HG02571 (cell line): ENCODE measurements around the gene LRRC47.
A peak's percentile ranks its signal among the peaks of the same experiment; 100 is the strongest.

Experiments used
- ATAC-seq: cut with Tn5 transposase; IDR thresholded peaks from one replicate; pipeline ENCODE4 v1.9.1; 2021; ENCODE audit warnings: mild to moderate bottlenecking, moderate library complexity; ENCODE audit not compliant: unreplicated experiment

LRRC47 gene

DNA sequence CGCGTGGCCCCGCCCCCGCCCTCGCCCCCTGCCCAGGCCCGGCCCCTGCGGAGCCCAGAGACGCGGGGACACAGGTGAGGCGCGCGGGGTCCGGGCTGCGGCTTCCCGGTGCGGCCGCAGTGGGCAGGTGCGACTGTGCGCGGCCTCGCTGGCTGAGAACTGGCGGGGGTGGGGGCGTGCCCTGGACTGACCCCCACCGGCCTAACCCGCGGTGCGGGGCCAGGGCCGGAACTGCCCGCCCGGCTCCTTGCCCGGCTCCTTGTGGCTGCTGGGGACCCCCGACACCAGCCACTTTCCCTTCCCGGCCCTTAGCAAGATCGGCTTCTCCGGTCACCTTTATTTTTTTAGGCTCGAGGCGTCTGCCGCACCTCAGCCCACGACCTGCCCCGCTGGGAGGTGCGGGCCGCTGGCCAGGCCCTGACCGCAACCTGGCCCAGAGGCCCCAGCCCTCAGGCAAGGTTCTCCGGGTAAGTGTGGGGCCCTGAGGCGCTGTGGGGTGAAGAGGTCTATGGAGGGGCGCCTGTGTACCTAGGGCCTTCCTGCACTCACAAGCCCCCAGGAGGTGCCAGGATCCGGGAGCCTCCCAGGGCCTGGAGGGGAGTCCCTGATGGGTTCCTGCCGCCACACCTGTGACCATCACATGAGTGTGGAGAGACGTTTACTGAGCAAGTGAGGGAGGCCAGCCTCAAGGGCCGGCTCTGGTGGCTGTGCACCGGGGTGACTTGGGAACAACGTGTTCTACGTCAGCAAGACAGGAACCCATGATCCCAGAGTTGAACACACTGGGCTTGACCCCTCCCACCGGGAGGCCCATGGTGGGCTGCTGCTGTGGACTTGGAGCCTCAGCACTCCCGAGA, 23.4 kb downstream of the LRRC47 start, which contains the start of gene SMIM1:
Gene SMIM1 (plus strand): TSS at position 35 of the 857 bp plus-strand sequence. CDS start 2,625 bp downstream, outside the sequence.
- ATAC-seq: peak; percentile 13

DNA sequence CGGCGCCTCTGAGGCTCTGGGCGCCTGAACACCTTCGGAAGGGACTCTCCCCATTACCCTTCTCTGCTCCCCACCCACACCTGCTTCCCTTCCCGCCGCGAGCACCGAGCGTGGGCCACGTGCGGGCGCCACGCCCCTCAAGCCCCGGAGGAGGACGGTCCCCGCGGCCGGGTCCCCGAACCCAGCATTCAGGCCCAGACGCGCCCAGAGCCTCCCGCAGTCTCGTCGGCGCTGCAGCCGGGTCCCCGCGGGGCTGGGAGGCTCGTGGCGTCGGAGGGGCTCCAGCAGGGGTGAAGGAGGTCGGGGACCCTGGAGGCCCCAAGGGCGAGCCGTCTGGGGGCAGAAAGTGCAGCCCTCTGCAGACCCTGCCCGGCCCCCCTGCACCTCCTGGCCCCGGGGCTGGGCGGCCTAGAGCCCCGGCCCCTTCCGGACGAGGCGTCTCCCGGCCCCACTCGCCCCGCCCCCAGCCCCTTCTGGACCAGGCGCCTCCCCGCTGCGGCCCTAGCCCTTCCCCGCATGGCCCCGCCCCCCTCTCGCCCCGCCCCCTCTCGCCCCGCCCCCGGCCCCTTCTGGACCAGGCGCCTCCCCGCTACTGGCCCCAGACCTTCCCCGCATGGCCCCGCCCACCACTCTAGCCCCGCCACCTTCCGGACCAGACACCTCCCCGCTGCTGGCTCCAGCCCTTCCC, 24.1 kb downstream of the LRRC47 start:
- ATAC-seq: peak; percentile 48

DNA sequence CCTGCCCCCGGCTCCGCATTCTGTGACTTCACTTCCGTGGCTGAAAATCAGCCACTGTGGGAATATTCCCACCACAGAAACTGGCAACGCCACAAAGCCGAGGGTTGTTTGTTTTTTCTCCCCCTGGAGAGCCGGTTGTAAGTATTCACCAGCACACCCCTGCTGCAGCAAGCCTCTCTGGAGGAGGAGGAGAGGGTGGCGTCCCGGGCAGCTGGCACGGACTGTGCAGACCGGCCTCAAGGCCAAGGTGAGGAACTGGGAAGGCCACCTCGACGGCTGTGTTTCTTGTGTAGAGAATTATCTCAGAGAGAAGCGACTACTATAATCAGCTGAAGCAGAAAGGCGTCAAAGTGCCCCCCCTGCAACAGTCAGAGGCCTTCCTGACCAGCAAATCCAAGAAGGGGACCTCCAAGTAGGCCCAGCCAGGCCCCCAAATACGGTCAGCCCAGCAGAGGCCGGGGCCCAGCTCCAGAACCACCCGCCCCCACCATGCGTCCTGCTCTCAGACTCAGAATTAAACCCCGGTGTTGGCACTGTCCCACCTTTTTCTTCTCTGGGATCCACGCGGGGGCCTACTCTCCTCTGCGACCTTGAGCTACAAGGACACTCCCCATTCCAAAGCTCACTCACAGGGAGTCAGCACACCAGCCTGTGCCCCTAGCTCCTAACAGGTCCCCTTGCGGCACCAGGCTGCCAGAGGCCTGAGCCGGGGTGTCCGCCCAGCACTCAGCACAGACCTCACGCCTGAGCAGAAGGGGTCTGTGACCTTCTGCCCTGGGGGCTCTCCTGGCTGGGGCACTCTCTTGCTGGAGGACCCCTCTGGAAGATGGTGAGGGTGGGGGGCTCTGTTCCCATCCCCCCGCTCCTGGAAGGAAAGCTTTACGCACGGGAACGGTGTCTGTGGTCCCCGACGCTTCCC, 24.9 kb downstream of the LRRC47 start:
- no peak for ATAC-seq

DNA sequence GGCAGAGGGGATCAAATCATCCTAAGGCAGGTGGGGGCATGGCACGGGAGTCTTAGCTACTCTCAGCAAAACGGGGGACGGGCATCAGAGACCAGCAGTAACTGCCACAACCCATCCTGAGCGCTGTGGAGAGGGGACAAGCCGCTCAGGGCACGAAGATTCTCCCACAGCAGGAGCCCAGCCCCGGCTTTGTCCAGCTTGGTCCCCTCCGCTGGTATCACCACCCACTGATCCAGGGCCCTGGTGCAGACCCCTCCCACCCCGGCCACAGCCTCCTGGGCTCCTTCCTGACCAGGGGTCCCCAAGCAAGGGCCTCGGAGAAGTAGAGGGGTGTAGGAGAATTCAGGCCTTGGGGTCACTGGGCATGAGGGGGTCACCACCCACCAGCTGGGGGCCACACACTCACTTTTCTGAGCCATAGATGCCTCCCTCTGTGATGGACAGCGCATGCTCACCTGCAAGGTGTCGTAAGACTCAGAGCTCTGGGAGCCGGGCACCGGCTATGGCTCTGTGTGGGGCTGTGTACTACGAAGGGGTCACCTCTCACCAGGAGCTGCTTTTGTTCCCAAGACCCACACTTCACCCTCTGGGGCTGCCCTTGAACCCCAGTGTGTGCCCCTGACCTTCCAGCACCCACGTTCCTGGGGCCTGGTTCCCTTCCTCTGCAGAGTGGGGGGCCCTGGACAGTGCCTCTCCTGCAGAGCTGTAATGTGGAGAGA, 26.1 kb downstream of the LRRC47 start:
- no peak for ATAC-seq

DNA sequence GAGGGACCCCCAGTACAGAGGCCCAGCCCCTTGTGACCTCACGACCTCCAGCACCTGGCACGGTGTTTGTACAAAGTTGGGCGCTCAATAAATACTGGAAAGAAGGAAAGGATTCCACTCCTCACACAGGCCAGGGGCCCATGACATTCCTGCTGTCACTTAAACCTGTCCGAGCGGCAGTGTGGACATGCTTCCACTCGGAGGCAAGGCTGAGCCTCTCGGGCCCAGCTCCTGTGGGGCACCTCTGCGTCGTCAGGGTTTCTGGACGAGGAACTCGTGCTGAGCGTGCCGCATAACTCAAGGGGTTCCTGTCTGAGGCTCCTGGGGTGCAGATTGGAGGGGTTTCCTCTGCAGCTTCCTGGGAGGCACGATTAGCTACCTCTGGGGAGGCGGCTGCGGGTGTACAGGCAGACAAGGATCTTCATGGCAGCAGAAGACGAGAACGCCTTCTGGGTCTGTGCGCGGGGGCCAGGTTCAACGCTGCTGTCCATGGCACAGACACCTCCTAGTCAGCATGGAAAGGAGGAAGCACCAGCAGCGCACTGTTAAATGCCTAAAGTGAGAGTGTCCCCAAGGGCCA, 27.4 kb downstream of the LRRC47 start:
- no peak for ATAC-seq

DNA sequence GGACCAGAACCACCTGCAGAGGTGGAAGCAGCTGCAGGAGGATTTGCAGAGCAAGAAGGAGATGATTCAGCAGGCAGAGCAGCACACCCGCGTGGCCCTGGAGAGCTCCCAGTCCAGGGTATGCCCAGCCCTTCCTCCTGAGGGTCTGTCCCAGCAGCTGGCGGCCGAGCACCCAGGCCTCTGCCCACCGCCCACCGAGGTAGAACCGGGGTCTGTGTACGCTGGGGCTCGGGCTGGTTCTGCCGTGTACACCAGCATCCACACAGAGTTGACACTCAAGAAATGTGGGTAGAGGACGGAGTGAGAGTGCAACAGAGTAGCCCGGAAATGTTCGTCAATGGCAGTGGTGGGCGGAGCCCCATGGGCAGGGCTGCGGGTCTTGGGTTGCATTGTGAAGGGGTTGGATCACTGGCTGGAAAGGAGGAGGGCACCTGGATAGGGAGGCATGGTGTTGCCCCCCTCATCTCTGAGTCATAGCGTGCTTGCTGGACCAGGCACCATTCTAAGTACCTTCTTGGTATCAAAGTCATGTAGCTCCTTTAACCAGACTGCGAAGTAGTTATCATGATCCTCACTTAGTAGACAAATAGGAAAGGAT, 28.9 kb downstream of the LRRC47 start:
- ATAC-seq: no peak

DNA sequence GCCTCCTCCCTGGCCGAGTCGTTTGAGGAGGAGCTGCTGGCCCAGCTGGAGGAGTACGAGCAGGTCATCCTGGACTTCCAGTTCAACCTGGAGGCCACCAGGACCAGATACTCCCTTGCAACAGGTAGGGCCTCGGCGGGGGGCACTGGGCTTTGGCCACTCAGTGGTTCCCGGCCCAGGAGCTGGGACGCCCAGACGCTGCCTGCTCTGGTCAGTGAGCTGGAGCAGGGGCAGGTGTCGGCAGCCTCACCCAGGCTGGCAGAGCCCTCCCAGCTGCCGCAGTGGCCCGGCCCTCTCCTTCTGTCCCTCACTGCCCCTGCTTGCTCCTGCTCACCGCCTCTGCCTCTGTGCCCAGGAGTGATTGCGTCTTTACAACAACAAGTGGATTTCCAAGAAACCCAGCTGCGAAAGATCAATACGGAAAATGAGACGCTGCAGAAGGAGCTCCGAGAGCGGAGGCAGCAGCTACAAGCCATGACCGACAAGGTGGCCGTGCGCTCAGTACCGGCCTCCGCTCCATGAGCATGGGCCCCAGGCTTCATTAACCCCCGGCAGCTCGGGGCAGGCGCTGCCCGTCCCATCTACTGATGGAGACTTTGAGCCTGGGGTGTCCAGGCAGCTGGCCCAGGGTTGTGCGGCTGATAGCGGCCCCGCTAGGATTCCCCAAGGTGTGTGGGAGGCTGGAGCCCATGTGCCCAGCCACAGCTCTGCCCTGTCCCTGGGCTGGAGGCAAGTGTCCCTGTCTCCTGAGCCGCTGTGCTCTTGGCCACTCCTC, 32.8 kb downstream of the LRRC47 start:
- ATAC-seq: no peak

DNA sequence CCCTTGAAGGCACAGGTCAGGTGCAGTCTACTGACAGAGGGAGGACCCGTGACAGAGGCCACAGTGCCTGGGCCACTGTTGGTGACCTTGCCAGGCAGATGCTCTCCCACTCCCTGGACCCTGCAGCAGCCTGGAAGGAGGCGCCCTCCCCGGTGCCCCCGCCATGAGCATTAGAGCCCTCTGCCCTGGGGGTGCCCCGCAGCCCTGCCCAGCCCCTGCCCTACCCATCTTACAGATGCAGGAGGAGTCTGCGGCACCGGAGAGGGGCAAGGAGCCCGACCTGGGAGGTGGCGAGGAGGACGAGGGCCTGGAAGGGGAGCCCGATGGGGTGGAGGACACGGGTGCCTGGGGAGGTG, 33.4 kb downstream of the LRRC47 start:
- ATAC-seq: no peak

DNA sequence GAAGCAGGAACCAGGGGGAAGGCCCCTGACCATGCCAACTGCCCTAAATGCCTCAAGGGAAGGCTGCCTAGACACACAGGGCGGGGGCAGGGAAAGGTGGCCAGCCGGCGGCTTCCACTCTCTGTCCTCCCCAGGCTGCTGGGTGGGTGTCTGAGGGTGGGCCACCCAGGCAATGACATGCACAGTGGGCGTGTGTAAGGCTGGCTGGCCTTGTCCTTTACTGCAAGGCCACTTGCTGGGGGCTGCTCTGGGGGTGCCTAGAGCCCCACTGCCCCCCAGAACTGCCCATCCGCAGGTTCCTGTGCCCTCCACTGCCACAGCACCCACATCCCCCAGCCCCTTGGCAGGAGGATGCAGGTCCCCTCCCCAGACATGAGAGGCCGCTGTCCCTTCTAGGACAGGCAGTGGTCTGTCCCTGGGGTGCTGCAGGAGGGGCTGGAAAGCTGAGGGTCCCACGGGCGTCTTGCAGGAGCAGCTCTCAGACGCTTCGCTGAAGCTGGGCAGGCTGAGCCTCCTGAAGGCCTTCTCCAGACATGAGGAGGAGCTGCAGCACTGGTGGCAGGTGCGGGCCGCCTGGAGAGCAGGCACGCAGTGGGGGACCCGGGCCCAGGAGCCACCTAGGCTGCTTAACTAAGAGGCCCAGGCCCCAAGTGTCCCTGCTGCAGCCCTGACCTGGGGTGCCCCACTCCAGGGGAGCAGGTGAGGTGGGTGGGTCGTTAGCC, 34.0 kb downstream of the LRRC47 start:
- ATAC-seq: no peak

DNA sequence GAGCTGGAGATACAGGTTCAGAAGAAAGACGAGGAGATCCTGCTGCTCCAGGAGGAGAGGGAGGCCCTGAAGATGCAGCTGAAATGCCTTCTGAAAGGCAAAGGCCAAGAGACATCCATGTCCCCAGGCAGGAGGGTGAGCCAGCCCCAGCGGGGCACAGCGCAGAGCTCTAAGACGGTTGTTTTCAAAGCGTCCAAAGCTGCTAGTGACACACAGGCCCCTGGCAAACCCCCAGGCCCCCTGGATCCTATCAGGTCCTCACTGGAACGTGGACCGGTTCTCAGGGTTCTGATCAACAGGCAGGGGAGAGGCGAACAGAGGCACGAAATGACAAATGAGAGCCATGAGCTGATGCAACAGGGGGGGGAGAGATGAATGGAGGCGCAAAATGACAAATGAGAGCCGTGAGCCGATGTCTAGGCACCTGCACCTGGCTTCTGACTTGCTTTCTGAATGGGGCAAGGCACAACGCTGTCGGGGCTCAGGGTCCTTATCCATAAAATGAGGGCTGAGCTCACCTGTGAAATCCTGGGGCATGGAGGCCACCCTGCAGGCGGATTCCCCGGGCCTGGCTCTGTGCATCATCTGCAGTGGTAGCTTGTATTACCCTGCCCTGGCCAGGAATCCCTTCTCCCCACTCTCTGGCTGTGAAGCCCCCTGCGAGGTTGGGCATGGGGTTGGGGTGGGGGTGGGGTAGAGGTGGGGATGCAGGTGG, 34.8 kb downstream of the LRRC47 start:
- ATAC-seq: no peak

DNA sequence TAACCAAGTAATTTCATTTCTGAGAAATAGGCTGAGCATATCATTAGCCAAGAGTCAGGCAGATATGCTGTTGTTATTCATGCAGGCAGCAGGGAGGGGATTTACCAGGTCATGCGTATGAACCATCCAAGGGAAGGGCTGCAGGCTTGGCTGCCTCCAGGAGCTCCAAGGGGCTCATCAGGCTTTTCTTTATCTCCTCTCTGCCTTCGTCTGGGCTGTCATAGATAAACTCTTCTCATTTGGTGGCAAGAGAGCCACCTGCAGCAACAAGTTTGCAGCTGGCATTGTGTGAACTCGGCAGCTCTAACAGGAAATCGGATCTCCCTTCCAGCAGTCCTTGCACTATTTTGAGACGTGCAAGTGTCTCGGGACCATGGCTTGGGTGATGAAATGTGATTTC, 36.5 kb downstream of the LRRC47 start:
- ATAC-seq: no peak

DNA sequence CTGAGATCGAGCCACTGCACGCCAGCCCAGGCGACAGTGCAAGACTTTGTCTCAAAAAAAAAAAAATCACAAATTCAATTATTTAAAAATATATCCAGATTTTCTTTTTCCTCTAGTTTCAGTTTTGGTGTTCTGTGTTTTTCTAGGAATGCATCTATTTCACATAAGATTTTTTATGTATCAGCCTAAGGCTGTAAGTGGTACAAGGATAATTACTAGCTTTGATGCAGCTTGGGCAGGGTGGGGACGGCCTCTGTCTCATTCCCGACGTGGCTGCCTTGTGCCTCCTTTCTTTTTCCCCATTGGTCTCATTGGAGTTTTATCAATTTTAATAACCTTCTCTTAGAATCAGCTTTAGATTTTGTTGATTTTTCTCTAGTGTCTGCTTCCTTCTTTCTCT, 37.1 kb downstream of the LRRC47 start:
- ATAC-seq: no peak

DNA sequence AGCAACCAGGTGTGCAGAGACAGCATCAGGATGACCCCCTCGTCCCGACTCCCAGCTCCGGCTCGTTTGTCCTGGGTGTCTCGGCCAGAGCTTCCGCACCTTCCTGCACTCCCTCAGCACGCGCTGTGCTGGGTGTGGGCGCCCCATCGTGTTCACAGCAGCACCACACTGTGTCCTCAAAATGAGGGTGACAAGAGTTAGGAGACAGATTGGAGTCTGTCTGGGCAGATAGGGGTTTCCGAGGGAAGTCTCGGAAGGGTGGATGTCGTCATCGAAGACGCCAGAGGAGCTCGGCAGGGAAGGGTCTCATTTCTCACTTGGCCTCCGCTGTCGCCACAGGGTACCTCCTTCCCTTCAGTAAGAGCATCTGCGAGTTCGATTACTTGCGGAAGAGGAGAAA, 39.9 kb downstream of the LRRC47 start:
- ATAC-seq: no peak

DNA sequence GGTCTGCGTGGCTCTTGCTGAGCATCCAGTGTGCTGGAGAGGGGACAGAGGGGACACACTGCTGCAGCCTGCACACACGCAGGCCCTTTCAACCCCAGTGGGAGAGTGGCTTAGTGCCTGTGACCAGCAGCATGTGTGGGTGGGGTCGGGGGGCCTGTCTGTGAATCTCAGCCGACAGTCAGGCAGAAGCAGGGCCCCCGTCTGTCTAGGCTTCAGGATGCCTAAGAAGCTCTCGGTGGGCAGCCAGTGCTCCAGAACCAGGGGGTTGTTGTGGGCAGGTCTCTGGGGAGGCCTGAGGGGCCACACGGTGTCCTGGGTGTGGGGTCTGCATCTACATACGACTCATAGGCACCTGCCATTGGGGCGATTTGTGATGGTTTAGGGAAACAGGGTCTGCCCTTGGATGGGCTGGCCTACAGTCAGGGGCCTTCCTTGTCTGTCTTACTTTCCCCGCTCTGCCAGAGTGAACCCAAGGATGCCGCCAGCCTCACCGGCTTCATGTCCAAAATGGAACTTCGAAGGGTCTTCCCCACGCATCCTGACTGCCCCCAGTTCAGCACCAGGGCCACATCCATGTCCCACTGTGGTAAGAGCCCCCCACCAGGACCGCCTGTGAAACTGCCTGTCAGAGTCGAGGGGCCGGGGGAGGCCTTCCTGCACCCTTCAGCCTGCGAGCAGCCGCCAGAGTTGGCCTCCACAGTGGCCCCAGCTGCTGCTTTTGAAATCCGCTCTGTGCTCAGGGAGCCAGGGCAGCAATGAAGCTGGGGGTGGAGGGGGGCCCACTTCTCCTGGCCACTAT, 42.4 kb downstream of the LRRC47 start:
- no peak for ATAC-seq

DNA sequence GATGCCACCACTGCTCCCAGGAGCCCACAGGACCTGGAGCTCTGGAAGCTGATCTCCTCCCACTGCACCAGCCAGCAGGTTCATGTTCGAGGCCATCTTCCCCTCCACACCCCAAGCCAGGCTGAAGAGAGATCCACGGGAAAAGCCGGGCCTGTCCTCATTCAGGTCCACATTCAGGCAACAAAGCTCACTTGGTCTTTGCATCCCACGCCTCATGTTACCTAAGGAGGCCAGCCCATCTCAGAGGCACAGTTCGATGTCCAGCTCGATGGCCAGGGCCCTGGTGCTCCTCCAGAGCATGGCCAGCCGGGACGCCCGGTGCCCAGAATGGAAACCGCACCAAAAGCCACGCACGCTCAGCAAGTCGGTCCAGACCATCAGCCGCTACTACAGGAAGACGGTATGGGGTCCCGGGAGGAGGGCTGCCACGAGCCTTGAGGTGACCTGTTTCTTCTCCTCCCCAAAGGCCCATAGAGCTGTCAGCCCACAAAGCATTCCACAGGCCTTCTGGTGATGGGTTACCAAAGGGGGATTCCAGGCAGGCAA, 43.8 kb downstream of the LRRC47 start, which contains the start of gene CCDC27:
Gene CCDC27 (plus strand): TSS at position 51 of the 546 bp plus-strand sequence. CDS start 32 bp downstream, at position 83.
- ATAC-seq: no peak

DNA sequence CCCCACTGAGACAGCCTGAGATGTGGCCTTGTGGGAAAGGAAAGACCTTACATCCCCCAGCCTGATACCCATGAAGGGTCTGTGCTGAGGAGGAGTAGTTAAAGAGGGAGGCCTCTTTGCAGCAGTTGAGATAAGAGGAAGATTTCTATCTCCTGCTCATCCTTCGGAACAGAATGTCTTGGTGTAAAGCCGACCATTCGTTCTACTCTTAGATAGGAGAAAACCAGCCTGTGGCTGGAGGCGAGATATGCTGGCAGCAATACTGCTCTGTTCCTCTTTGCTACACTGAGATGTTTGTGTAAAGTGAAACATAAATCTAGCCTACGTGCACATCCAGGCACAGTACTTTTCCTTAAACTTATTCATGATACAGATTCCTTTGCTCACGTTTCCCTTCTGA, 45.6 kb downstream of the LRRC47 start:
- ATAC-seq: no peak

DNA sequence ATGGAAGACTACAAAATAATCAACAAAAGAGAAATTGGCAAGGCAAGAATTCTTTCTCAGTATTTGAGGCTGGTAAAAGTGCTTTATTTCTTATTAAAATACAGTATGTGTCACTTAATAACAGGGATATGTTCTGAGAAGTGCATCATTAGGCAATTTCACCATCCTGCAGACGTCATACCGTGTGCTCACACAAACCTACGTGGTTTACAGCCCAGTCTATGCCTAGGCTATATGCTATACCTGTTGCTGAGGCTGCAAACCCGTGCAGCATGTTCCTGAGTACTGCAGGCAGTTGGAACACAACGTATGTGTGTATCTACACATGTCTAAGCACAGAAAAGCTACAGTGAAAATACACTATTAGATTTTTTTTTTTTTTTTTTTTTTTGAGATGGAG, 46.8 kb downstream of the LRRC47 start:
- ATAC-seq: no peak
